ENCODE measurements around the gene SLC22A12. TPM values are rescaled to one million over a fixed set of nuclear protein-coding genes. Genes with fewer than 3 reads are reported as not detected.

SLC22A12 gene
- total and polyA plus RNA-seq, 2 of the 8 experiments (the other 6 are each of a cell fraction or from before 2014, with no cell fraction given): not detected

DNA sequence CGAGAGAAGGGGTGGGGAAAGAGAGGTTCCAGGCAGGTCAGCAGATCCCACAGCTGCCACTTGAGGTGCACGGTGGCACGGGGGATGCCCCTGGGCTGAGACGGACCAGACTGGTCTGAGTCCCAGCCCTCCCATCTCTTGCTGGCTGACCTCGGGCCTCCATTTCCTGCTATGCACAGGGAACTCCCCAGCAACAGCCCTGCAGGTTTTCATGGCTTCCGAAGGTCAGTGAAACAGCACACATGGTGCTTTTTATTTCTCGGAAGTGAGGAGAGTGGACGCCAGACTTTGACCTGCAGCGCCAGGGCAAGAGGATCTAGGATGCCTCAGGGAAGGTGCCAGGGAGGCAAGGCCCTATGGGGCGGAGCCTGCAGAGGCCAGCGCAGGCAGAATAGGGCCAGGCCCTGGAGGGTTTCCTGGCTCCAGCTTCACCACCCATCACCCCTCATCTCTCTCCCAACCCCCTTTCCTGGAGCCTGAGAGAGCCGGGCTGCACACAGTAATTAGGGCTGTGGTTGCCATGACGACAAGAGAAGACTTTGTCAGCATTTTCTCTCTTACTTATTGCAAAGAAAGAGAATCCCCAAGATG lies 29.5 kb downstream of the SLC22A12 start:
- no peak overlapping the region for H3K9ac ChIP-seq (replicated peaks in 1 of 4; ENCODE audit: extremely low read depth in 1 of 4, low read depth in 3 of 4, low read length in 3 of 4)
- 82% methylated on average over 13 of the region's 13 CpGs; no CpG with 5 or more reads in 1 of the 2 experiments for WGBS, 2 experiments (ENCODE audit: extremely low coverage in 1 of 2, insufficient coverage in 1 of 2, insufficient read length in 1 of 2, insufficient replicate concordance in 2 of 2, low coverage in 1 of 2, low lambda C conversion rate in 2 of 2, missing lambda C conversion rate in 1 of 2)
- no peaks in the 10 kb centered on the region for H3K79me1 ChIP-seq (ENCODE audit: low read depth, low read length)
- H3K14ac ChIP-seq (ENCODE audit: insufficient read length): no peak overlapping the region
- no peak overlapping the region for H3K27ac ChIP-seq (ENCODE audit: low read depth, low read length)
- DNase-seq (ENCODE audit: low read depth in 1 of 2, low spot score in 2 of 2) (no peak), FAIRE-seq (no peak)
- no peaks in the 10 kb centered on the region for H4K20me1 ChIP-seq (replicated peaks in 1 of 2; ENCODE audit: control insufficient read depth in 1 of 2, insufficient read depth in 2 of 2, low read length in 2 of 2)
- no peak overlapping the region for H2AK5ac ChIP-seq (ENCODE audit: low read depth, low read length)
- ChIA-PET CTCF (ENCODE audit: partially characterized antibody) (interaction anchor here (0.7 to 4.4 kb wide), 7 partner anchors 10 to 146 kb away, joined by 3 to 19 read pairs (median 3); no protein-coding TSS in a partner anchor), POLR2A (ENCODE audit: partially characterized antibody) (interaction anchor here (0.9 kb wide), 1 partner anchor 9 kb away, joined by 4 read pairs; no protein-coding TSS in a partner anchor)
- H3K27me3 ChIP-seq (replicated peaks in 1 of 4; ENCODE audit: control insufficient read depth in 3 of 4, extremely low read depth in 1 of 4, insufficient read depth in 3 of 4, low read length in 3 of 4): no peaks in the 10 kb centered on the region
- no peak overlapping the region; the same call in none of the 2 replicates for H3K18ac ChIP-seq (ENCODE audit: extremely low read depth, low read length)
- no peak overlapping the region for H2BK20ac ChIP-seq (ENCODE audit: low read length)
- H3K56ac ChIP-seq (replicated peaks; ENCODE audit: insufficient read length, low read depth, low read length): no peak overlapping the region
- H4K91ac ChIP-seq (replicated peaks; ENCODE audit: insufficient read length, low read length): no peak overlapping the region
- no peak overlapping the region for H3K4me3 ChIP-seq (ENCODE audit: extremely low read depth in 1 of 4, insufficient read depth in 2 of 4, low read depth in 3 of 4, low read length in 4 of 4)
- H3K9me3 ChIP-seq (ENCODE audit: insufficient read depth in 2 of 2, low read depth in 1 of 2, low read length in 1 of 2): no peaks in the 10 kb centered on the region
- H3K36me3 ChIP-seq (ENCODE audit: control insufficient read depth in 2 of 4, insufficient read depth in 4 of 4, low read length in 3 of 4): no peaks in the 10 kb centered on the region
- H3K79me2 ChIP-seq (ENCODE audit: control insufficient read depth in 1 of 2, insufficient read depth in 2 of 2, low read length in 2 of 2): no peaks in the 10 kb centered on the region
- peaks cover 0 to 15% (median 5%) of the 10 kb centered on the region in 4 experiments; a peak in 3 of 7 replicates for H3K4me1 ChIP-seq (replicated peaks in 1 of 4; ENCODE audit: control insufficient read depth in 3 of 4, insufficient read depth in 4 of 4, low read length in 3 of 4)
- H2BK5ac ChIP-seq (ENCODE audit: low read depth, low read length): 0 out of 2 replicates have a peak overlapping the region, but pooled peaks have one; percentile 63
- no peak overlapping the region for H4K5ac ChIP-seq (ENCODE audit: insufficient read length, low read depth, low read length)
- no peak overlapping the region for H3K4me2 ChIP-seq (ENCODE audit: insufficient read depth in 1 of 2, low read depth in 2 of 2, low read length in 2 of 2)
- H3K23ac ChIP-seq (ENCODE audit: insufficient read length): no peak overlapping the region
- H4K8ac ChIP-seq (ENCODE audit: extremely low read depth, insufficient read depth, low read length): no peak overlapping the region
- no peaks in the 10 kb centered on the region for H3K23me2 ChIP-seq (ENCODE audit: low read depth, low read length)
- H2BK120ac ChIP-seq (replicated peaks; ENCODE audit: low read depth, low read length): no peak overlapping the region
- no peak overlapping the region for H2AFZ ChIP-seq (ENCODE audit: low read length)
- H2BK12ac ChIP-seq (ENCODE audit: low read depth, low read length): no peak overlapping the region
- H2BK15ac ChIP-seq (ENCODE audit: low read length): no peak overlapping the region
- no peak overlapping the region for H3K4ac ChIP-seq (replicated peaks; ENCODE audit: insufficient read length, low read depth, low read length)
- TF ChIP-seq HDAC2 (IDR thresholded peaks at IDR 0.05; ENCODE audit: borderline replicate concordance in 1 of 2, low read depth in 2 of 2, low read length in 2 of 2): no peak
- TF ChIP-seq POLR2A (IDR thresholded peaks at IDR 0.05; ENCODE audit: control extremely low read depth in 1 of 2, low read depth in 2 of 2, low read length in 2 of 2): no peak
- no peak for TF ChIP-seq PHF8 (conservative IDR thresholded peaks at IDR 0.05; ENCODE audit: low read depth, low read length)
- TF ChIP-seq, protein P1, sequence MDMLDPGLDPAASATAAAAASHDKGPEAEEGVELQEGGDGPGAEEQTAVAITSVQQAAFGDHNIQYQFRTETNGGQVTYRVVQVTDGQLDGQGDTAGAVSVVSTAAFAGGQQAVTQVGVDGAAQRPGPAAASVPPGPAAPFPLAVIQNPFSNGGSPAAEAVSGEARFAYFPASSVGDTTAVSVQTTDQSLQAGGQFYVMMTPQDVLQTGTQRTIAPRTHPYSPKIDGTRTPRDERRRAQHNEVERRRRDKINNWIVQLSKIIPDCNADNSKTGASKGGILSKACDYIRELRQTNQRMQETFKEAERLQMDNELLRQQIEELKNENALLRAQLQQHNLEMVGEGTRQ (IDR thresholded peaks at IDR 0.05; ENCODE audit: low read length): no peak
- TF ChIP-seq TAF1 (IDR thresholded peaks at IDR 0.05; ENCODE audit: low read depth, low read length): no peak
- TF ChIP-seq, protein P2, sequence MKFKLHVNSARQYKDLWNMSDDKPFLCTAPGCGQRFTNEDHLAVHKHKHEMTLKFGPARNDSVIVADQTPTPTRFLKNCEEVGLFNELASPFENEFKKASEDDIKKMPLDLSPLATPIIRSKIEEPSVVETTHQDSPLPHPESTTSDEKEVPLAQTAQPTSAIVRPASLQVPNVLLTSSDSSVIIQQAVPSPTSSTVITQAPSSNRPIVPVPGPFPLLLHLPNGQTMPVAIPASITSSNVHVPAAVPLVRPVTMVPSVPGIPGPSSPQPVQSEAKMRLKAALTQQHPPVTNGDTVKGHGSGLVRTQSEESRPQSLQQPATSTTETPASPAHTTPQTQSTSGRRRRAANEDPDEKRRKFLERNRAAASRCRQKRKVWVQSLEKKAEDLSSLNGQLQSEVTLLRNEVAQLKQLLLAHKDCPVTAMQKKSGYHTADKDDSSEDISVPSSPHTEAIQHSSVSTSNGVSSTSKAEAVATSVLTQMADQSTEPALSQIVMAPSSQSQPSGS (IDR thresholded peaks at IDR 0.05; ENCODE audit: low read length): no peak
- TF ChIP-seq TCF12 (IDR thresholded peaks at IDR 0.05; ENCODE audit: low read depth, low read length): no peak
- no peak for TF ChIP-seq SAP30 (IDR thresholded peaks at IDR 0.05; ENCODE audit: insufficient read depth, insufficient replicate concordance, low read length)
- TF ChIP-seq, protein P3, sequence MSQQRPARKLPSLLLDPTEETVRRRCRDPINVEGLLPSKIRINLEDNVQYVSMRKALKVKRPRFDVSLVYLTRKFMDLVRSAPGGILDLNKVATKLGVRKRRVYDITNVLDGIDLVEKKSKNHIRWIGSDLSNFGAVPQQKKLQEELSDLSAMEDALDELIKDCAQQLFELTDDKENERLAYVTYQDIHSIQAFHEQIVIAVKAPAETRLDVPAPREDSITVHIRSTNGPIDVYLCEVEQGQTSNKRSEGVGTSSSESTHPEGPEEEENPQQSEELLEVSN (IDR thresholded peaks at IDR 0.05): no peak

Measured in H1 (cell line).